BE2C (cell line): ENCODE results near the gene ITGB1BP2.
"Not testable (repeated sequence)": the region's sequence is repeated elsewhere in the genome, so short reads cannot be mapped to it uniquely, and the experiment has no call there.

Experiments used
- DNase-seq: peaks from one replicate; pipeline ENCODE4 v3.0.0-alpha.2; 2020
- H3K27me3 ChIP-seq: fragments of 250-450 bp; sonication (Bioruptor Pico); 2 replicates; pipeline ENCODE4 v1.5.1; 2020; ENCODE audit warnings: mild to moderate bottlenecking
- H3K36me3 ChIP-seq: fragments of 250-450 bp; sonication (Bioruptor Pico); 2 replicates; pipeline ENCODE4 v1.5.1; 2020; ENCODE audit warnings: mild to moderate bottlenecking
- H3K4me1 ChIP-seq: fragments of 250-450 bp; sonication (Bioruptor Pico); 2 replicates; pipeline ENCODE4 v1.5.1; 2020
- H3K4me3 ChIP-seq: 2 replicates; pipeline ENCODE4 v1.5.1; 2011; ENCODE audit warnings: low read depth, low read length
- H3K9me3 ChIP-seq: fragments of 250-450 bp; sonication (Bioruptor Pico); 2 replicates; pipeline ENCODE4 v1.5.1; 2020
- TF ChIP-seq, protein P1 (sequence below): IDR thresholded peaks from 2 replicates; pipeline ENCODE4 v1.5.1; 2012; ENCODE audit warnings: mild to moderate bottlenecking, low read depth, low read length

ITGB1BP2 gene

DNA sequence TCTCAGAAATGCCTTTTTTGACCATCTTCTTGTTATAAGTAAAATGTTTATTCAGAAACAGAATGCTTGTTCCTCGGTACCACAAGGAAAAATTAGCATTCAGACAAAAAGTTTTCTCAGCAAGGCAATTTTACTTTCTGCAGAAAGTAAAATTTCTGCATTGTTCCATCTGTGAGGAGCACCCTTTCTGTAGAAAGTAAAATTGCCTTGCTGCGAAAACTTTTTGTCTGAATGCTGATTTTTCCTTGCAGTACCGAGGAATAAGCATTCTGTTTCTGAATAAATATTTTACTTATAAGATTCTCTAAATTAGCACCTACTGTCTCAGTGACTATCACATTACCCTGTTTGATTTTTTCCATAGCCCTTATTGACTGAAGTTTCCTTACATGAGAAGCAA lies 24.8 kb downstream of the ITGB1BP2 start:
- H3K27me3 ChIP-seq: no peaks in the 10 kb centered on the region
- no peaks in the 10 kb centered on the region for H3K9me3 ChIP-seq
- H3K4me3 ChIP-seq: no peak overlapping the region
- no peaks in the 10 kb centered on the region for H3K4me1 ChIP-seq
- no peak for DNase-seq
- TF ChIP-seq, protein P1, sequence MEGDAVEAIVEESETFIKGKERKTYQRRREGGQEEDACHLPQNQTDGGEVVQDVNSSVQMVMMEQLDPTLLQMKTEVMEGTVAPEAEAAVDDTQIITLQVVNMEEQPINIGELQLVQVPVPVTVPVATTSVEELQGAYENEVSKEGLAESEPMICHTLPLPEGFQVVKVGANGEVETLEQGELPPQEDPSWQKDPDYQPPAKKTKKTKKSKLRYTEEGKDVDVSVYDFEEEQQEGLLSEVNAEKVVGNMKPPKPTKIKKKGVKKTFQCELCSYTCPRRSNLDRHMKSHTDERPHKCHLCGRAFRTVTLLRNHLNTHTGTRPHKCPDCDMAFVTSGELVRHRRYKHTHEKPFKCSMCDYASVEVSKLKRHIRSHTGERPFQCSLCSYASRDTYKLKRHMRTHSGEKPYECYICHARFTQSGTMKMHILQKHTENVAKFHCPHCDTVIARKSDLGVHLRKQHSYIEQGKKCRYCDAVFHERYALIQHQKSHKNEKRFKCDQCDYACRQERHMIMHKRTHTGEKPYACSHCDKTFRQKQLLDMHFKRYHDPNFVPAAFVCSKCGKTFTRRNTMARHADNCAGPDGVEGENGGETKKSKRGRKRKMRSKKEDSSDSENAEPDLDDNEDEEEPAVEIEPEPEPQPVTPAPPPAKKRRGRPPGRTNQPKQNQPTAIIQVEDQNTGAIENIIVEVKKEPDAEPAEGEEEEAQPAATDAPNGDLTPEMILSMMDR: no peak
- H3K36me3 ChIP-seq: no peaks in the 10 kb centered on the region

DNA sequence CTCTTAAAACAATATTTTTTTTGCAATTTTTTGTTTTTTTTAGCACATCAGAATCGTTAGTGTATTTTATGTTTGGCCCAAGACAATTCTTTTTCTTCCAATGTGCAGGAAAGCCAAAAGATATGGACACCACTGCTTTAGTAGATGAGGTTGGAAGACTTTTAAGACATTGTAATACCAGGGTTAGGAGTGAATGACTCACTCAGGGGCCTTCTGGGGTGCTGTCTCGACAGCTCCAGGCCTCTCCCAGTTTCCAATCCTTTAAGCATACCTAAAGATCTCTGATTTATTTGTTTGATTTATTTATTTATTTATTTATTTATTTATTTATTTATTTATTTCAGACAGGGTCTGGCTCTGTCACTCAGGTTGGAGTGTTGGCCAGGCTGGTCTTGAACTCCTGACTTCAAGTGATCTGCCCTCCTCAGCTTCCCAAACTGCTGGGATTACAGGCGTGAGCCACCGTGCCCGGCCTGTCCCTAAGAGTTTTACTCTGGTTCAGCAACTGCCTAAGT lies 47.7 kb downstream of the ITGB1BP2 start:
- DNase-seq, H3K4me3 ChIP-seq, H3K36me3 ChIP-seq, H3K27me3 ChIP-seq, H3K9me3 ChIP-seq, H3K4me1 ChIP-seq: not testable (repeated sequence)

DNA sequence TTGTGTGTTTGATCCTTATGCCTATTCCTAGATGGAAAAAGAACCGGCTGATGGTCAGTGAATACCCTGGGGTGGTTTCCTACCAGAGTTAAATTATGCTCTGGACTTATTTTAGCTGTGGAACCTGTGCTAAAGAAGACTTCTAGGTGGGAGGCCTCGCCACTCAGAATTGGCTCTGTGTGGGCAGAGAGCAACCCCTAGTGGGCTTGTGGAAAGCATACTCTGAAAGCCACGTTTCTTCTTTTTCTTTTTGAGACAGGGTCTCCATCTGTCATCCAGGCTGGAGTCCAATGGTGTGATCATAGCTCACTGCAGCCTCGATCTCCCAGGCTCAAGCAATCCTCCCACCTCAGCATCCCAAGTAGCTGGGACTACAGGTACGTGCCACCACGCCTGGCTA lies 48.3 kb downstream of the ITGB1BP2 start:
- not testable (repeated sequence) for H3K9me3 ChIP-seq, H3K4me1 ChIP-seq, H3K27me3 ChIP-seq, H3K4me3 ChIP-seq, DNase-seq, H3K36me3 ChIP-seq

DNA sequence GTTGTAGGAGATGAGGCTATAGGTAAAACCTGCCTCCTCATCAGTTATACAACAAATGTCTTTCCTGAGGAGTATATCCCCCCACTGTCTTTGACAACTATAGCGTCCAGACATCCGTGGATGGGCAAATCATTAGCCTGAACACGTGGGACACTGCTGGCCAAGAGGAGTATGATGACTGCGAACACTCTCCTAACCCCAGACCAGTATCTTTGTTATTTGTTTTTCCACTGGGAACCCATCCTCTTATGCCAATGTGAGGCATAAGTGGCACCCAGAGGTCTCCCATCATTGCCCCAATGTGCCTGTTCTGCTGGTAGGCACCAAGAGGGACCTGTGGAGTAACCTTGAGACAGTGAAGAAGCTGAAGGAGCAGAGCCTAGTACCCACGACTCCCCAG lies 50.9 kb downstream of the ITGB1BP2 start:
- H3K27me3 ChIP-seq, H3K4me1 ChIP-seq, H3K36me3 ChIP-seq, H3K4me3 ChIP-seq, H3K9me3 ChIP-seq, DNase-seq: not testable (repeated sequence)
